ENCODE data around the gene ADM5.

ADM5 gene

GRCh38 chr19:49689133-49690078 is at the start of gene ADM5:
TSS of gene ADM5 (plus strand) at chr19:49689594. CDS start at chr19:49689838, 244 bp downstream.
- no peak within 1 kb of the TSS for H3K4me3 ChIP-seq (ENCODE audit: low read length)
- TF ChIP-seq ZNF274 (IDR thresholded peaks at IDR 0.05; ENCODE audit: low read depth, low read length): no peak

- TF ChIP-seq ZNF274 (IDR thresholded peaks at IDR 0.05; ENCODE audit: low read depth, low read length): no peak
- peak within 1 kb of the TSS; percentile 71 for H3K4me3 ChIP-seq (ENCODE audit: low read length)
Measured at GRCh38 chr19:49640113-49640898, 49.1 kb upstream of the ADM5 start, which contains the start of gene RRAS. TSS of gene RRAS (minus strand) at chr19:49640143. CDS start at chr19:49640098, 45 bp downstream.

- TF ChIP-seq ZNF274 (IDR thresholded peaks at IDR 0.05; ENCODE audit: low read depth, low read length): no peak
- H3K4me3 ChIP-seq (ENCODE audit: low read length): peak within 1 kb of the TSS; percentile 87
Measured at GRCh38 chr19:49641688-49642491, 47.5 kb upstream of the ADM5 start, which contains the start of gene SCAF1. TSS of gene SCAF1 (plus strand) at chr19:49642209. CDS start at chr19:49645027, 2,818 bp downstream.

GRCh38 chr19:49642492-49643035 is 46.8 kb upstream of the ADM5 start:
- TF ChIP-seq ZNF274 (IDR thresholded peaks at IDR 0.05; ENCODE audit: low read depth, low read length): no peak
- H3K4me3 ChIP-seq (ENCODE audit: low read length): peak overlapping the region; percentile 87

GRCh38 chr19:49643466-49643865 is 45.9 kb upstream of the ADM5 start:
- TF ChIP-seq ZNF274 (IDR thresholded peaks at IDR 0.05; ENCODE audit: low read depth, low read length): no peak
- H3K4me3 ChIP-seq (ENCODE audit: low read length): no peak overlapping the region

- no peak overlapping the region for H3K4me3 ChIP-seq (ENCODE audit: low read length)
- TF ChIP-seq ZNF274 (IDR thresholded peaks at IDR 0.05; ENCODE audit: low read depth, low read length): no peak
Measured at GRCh38 chr19:49645592-49645991, 43.8 kb upstream of the ADM5 start.

GRCh38 chr19:49645995-49646394 is 43.4 kb upstream of the ADM5 start:
- H3K4me3 ChIP-seq (ENCODE audit: low read length): no peak overlapping the region
- TF ChIP-seq ZNF274 (IDR thresholded peaks at IDR 0.05; ENCODE audit: low read depth, low read length): no peak

GRCh38 chr19:49646586-49646985 is 42.8 kb upstream of the ADM5 start:
- no peak for TF ChIP-seq ZNF274 (IDR thresholded peaks at IDR 0.05; ENCODE audit: low read depth, low read length)
- no peak overlapping the region for H3K4me3 ChIP-seq (ENCODE audit: low read length)

GRCh38 chr19:49651029-49651819 is 38.2 kb upstream of the ADM5 start:
- H3K4me3 ChIP-seq (ENCODE audit: low read length): no peak overlapping the region
- no peak for TF ChIP-seq ZNF274 (IDR thresholded peaks at IDR 0.05; ENCODE audit: low read depth, low read length)

GRCh38 chr19:49651820-49652550 is 37.4 kb upstream of the ADM5 start:
- H3K4me3 ChIP-seq (ENCODE audit: low read length): no peak overlapping the region
- no peak for TF ChIP-seq ZNF274 (IDR thresholded peaks at IDR 0.05; ENCODE audit: low read depth, low read length)

- no peak overlapping the region for H3K4me3 ChIP-seq (ENCODE audit: low read length)
- no peak for TF ChIP-seq ZNF274 (IDR thresholded peaks at IDR 0.05; ENCODE audit: low read depth, low read length)
Measured at GRCh38 chr19:49652551-49653465, 36.6 kb upstream of the ADM5 start.
